K562 (cell line): Measurements from ENCODE around the gene FAM50A. TPM values are rescaled to one million over a fixed set of nuclear protein-coding genes. Genes with fewer than 3 reads are reported as not detected.

Experiments
- CREB3L1 ChIP-seq: fragments of 450-650 bp; IDR thresholded peaks from 2 replicates; pipeline ENCODE4 v1.6.1; 2014; ENCODE audit warnings: low read depth, mild to moderate bottlenecking, moderate library complexity, borderline replicate concordance
- EZH2 ChIP-seq: IDR thresholded peaks from 2 replicates; pipeline ENCODE4 v1.6.1; 2012; ENCODE audit warnings: low read depth, mild to moderate bottlenecking, inconsistent platforms, low read length, borderline replicate concordance
- FOXK2 ChIP-seq, 2 experiments: fragments of 450-650 bp; IDR thresholded peaks in 1 of 2; conservative IDR thresholded peaks in 1 of 2; 2 replicates each; pipeline ENCODE4 v1.6.1; 2016; ENCODE audit warnings: low read depth in 2 of 2, mild to moderate bottlenecking in 1 of 2
- FOXM1 ChIP-seq, 2 experiments: fragments of 450-650 bp in 1 of 2; sonication (generic) in 1 of 2; formaldehyde crosslinking in 1 of 2; IDR thresholded peaks; 2 replicates each; pipeline versions ENCODE4 v1.6.1 to v1.9.0; 2017 to 2022; ENCODE audit warnings: low read depth in 2 of 2, mild to moderate bottlenecking in 2 of 2, missing genetic modification reagents in 1 of 2, moderate library complexity in 1 of 2
- HDAC2 ChIP-seq: fragments of 450-650 bp; IDR thresholded peaks from 2 replicates; pipeline ENCODE4 v1.6.1; 2016; ENCODE audit warnings: mild to moderate bottlenecking
- HNRNPLL ChIP-seq: fragments of 200-400 bp; formaldehyde crosslinking; IDR thresholded peaks from 2 replicates; pipeline ENCODE4 v1.6.1; 2017; ENCODE audit warnings: low read length, low read depth, mild to moderate bottlenecking; ENCODE audit not compliant: poor library complexity, severe bottlenecking
- KDM5B ChIP-seq: fragments of 200-600 bp; sonication (generic); IDR thresholded peaks from 2 replicates; pipeline ENCODE4 v1.6.1; 2012; ENCODE audit warnings: low read depth, mild to moderate bottlenecking, moderate library complexity, low read length, control low read depth, inconsistent platforms; ENCODE audit not compliant: insufficient replicate concordance
- LEF1 ChIP-seq: fragments of 450-650 bp; IDR thresholded peaks from 2 replicates; pipeline ENCODE4 v1.6.1; 2016; ENCODE audit warnings: mild to moderate bottlenecking
- NR1H2 ChIP-seq: sonication (generic); formaldehyde crosslinking; IDR thresholded peaks from 2 replicates; pipeline ENCODE4 v1.4.0; 2020; ENCODE audit warnings: mild to moderate bottlenecking, missing genetic modification reagents
- OTX1 ChIP-seq: fragments of 450-650 bp; formaldehyde crosslinking; IDR thresholded peaks from 2 replicates; pipeline ENCODE4 v1.4.0; 2022; ENCODE audit warnings: mild to moderate bottlenecking
- PHF8 ChIP-seq: fragments of 200-600 bp; sonication (generic); IDR thresholded peaks from 2 replicates; pipeline ENCODE4 v1.6.1; 2012; ENCODE audit warnings: mixed run types, mild to moderate bottlenecking, inconsistent platforms, low read length, moderate library complexity, borderline replicate concordance
- POLR2AphosphoS5 ChIP-seq: IDR thresholded peaks from 2 replicates; pipeline ENCODE4 v1.6.1; 2011; ENCODE audit warnings: mild to moderate bottlenecking, low read depth, low read length, moderate library complexity; ENCODE audit not compliant: control insufficient read depth, insufficient read depth
- POLR2G ChIP-seq: fragments of 200-400 bp; formaldehyde crosslinking; IDR thresholded peaks from 2 replicates; pipeline ENCODE4 v1.6.1; 2017; ENCODE audit warnings: low read depth, mild to moderate bottlenecking, antibody characterized with exemption, low read length, moderate library complexity
- POLR3A ChIP-seq: IDR thresholded peaks from 2 replicates; pipeline ENCODE4 v1.6.1; 2011; ENCODE audit warnings: borderline replicate concordance, mild to moderate bottlenecking, moderate library complexity; ENCODE audit not compliant: insufficient read length, insufficient read depth; ENCODE audit errors: extremely low read depth
- RAD21 ChIP-seq, 2 experiments: fragments of 250-450 bp in 1 of 2; fragments of 450-650 bp in 1 of 2; sonication (Bioruptor Pico) in 1 of 2; formaldehyde crosslinking in 1 of 2; IDR thresholded peaks in 1 of 2; conservative IDR thresholded peaks in 1 of 2; 2 replicates each; pipeline versions ENCODE4 v1.4.0 to v1.8.0; 2020 to 2022; ENCODE audit warnings: mild to moderate bottlenecking in 2 of 2, moderate library complexity in 1 of 2
- TAF7 ChIP-seq: fragments of 450-650 bp; IDR thresholded peaks from 2 replicates; pipeline ENCODE4 v1.6.1; 2016; ENCODE audit warnings: missing genetic modification characterization, missing compliant biosample characterization
- THRB ChIP-seq: fragments of 450-650 bp; formaldehyde crosslinking; conservative IDR thresholded peaks from 2 replicates; pipeline ENCODE4 v1.4.0; 2022; ENCODE audit warnings: mild to moderate bottlenecking, missing genetic modification characterization
- ZBTB11 ChIP-seq, 3 experiments: fragments of 200-800 bp in 1 of 3; fragments of 250-450 bp in 1 of 3; fragments of 450-650 bp in 1 of 3; sonication (Bioruptor Pico) in 1 of 3; sonication (Bioruptor generic) in 1 of 3; formaldehyde crosslinking in 1 of 3; IDR thresholded peaks; 2 replicates each; pipeline versions ENCODE4 v1.6.1 to v1.8.0; 2016 to 2022; ENCODE audit warnings: mild to moderate bottlenecking in 2 of 3, missing genetic modification characterization in 2 of 3, missing compliant biosample characterization in 1 of 3, moderate library complexity in 1 of 3
- ZFX ChIP-seq: sonication (generic); formaldehyde crosslinking; IDR thresholded peaks from 2 replicates; pipeline ENCODE4 v1.8.0; 2022; ENCODE audit warnings: mild to moderate bottlenecking, missing genetic modification reagents, moderate library complexity
- ZNF830 ChIP-seq: fragments of 250-450 bp; sonication (Bioruptor Pico); IDR thresholded peaks from 2 replicates; pipeline ENCODE4 v1.5.0; 2021; ENCODE audit warnings: mild to moderate bottlenecking
- polyA plus RNA-seq, 8 experiments: library from polyadenylated mRNA; depleted of rRNA in 4 of 8; stranded (reverse) in 5 of 8; unstranded in 3 of 8; fragments of >200 nt; fragmentation: Nextera tagmentation in 2 of 8; fragmentation: Illumina TruSeq in 1 of 8; extraction: Ambion mirVana in 2 of 8; extraction: Trizol in 1 of 8; gene quantifications; 2 replicates each; pipeline versions ENCODE4 v1.2.1 to v1.2.3, GENCODE V29; 2011 to 2014; ENCODE audit warnings: inconsistent platforms in 1 of 8, missing spikeins in 1 of 8
- total RNA-seq, 7 experiments: library from RNA; depleted of rRNA in 6 of 7; stranded (reverse); fragments of >200 nt in 6 of 7; fragmentation: Illumina TruSeq in 2 of 7; extraction: Trizol in 2 of 7; gene quantifications; 2 replicates each; pipeline versions ENCODE4 v1.2.1 to v1.2.3, GENCODE V29; 2011 to 2021; ENCODE audit warnings: low replicate concordance in 1 of 7

FAM50A gene
- total and polyA plus RNA-seq, 9 of the 15 experiments (the other 6 are each of a cell fraction or from before 2014, with no cell fraction given): 4.4 to 114 (median 67.3) TPM

- TF ChIP-seq POLR2AphosphoS5 (peak; percentile 60), LEF1 (no peak), THRB (CRISPR knock-in tag) (no peak), ZNF830 (no peak), POLR3A (no peak), EZH2 (no peak), RAD21 (CRISPR knock-in tag; conservative IDR thresholded peaks at IDR 0.05 in 1 of 2, IDR thresholded peaks at IDR 0.05 in 1 of 2) (peak in 1 of 2 experiments; percentile 11; a peak in 2 of 4 replicates), NR1H2 (no peak), OTX1 (CRISPR knock-in tag) (no peak), PHF8 (peak; percentile 78; the same call in 1 of the 2 replicates), FOXK2 (conservative IDR thresholded peaks at IDR 0.05 in 1 of 2, IDR thresholded peaks at IDR 0.05 in 1 of 2; ENCODE audit: low read depth in 2 of 2) (peak; percentile 43 to 49; a peak in 2 of 4 replicates), HDAC2 (0 out of 2 replicates have a peak, but pooled peaks have one; percentile 47), FOXM1 (IDR thresholded peaks at IDR 0.05; ENCODE audit: low read depth) (no peak), FOXM1 (CRISPR knock-in tag; IDR thresholded peaks at IDR 0.05; ENCODE audit: low read depth) (no peak; the same call in 1 of the 2 replicates), ZBTB11 (CRISPR knock-in tag; IDR thresholded peaks at IDR 0.05) (peak in 1 of 3 experiments; percentile 58; a peak in 1 of 6 replicates), CREB3L1 (no peak), HNRNPLL (peak; percentile 22), TAF7 (tag) (peak; percentile 42; the same call in 1 of the 2 replicates), ZFX (peak; percentile 61), KDM5B (peak; percentile 83), POLR2G (peak; percentile 96)
Measured at GRCh38 chrX:154490414-154491083, 46.6 kb downstream of the FAM50A start, which contains the start of gene SLC10A3 (continued).
